GM19463 (cell line): ENCODE results near the gene PAPOLA.

ENCODE experiments used
- ATAC-seq: cut with Tn5 transposase; IDR thresholded peaks from one replicate; pipeline ENCODE4 v1.9.1; 2021; ENCODE audit warnings: mild to moderate bottlenecking, moderate library complexity; ENCODE audit not compliant: unreplicated experiment

The PAPOLA gene

DNA sequence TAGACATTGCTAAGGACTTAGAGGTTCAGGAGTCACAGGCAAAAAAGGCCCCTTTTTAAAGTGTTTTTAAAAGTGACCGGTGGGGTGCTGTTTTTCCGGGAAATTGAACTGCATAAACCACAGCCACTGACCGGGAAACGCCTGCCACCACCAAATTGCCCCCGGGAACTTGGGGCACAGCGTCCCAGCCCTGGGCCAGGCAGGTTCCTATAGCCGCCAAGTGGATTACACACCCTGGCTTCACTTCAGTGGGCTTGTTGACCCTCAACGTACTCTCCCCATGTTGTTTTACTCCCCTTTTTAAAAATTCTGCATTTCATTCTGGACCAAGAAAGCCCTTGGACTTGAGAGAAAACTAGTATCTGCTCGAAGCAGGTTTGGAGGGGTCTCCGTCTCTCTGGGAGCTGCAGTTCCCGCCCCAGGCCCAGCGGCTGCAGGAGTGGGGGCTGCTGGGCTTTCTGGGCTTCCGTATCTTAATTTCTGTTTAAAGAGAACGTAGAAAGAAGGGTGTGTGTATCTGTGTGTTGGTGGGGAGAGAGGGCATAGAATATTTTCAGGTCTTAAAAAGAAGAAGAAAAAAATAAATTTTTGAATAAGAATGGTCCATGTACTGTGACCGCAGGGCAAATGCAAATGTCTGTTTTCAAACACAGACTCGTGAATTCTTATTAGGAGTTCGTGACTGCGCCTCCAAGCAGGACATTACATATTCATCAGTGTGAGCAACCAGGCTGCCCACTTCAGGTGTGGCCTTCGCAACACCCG lies 82.9 kb downstream of the PAPOLA start:
- ATAC-seq: no peak

DNA sequence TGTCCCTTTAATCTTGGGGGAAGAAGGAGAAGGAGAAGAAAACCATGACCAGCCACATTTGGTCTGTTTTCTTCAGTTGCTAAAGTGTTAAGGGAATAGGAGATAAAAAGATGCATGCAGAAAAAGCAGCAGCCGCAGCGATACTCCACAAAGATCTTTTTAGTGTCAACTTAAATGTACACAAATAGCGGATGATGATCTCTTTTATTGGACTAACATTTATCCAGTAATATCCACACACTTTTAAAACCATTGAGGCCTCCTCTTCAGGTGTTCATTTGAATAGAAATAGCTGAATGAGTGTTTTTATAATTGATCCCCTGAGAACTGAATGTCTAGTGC lies 83.5 kb downstream of the PAPOLA start:
- ATAC-seq: no peak

DNA sequence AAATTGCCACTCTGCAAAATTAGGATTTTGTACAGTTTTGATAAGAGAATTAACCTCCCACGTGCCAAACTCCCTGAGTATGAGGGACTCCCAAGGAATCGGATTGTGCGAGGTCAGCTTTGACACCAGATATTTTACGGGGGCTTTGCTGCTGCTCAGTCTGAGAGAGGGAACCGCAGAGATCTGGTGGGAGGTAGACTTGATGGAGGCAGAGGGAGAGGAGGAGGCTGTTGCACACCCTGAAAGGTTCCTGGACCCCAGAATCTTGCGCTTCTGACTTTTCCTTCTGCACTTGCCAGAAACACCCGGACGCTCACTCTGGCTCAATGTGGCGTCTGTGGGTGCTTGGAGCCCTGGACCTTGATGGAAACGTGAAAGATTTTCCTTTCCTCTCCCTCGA lies 83.9 kb downstream of the PAPOLA start:
- no peak for ATAC-seq

DNA sequence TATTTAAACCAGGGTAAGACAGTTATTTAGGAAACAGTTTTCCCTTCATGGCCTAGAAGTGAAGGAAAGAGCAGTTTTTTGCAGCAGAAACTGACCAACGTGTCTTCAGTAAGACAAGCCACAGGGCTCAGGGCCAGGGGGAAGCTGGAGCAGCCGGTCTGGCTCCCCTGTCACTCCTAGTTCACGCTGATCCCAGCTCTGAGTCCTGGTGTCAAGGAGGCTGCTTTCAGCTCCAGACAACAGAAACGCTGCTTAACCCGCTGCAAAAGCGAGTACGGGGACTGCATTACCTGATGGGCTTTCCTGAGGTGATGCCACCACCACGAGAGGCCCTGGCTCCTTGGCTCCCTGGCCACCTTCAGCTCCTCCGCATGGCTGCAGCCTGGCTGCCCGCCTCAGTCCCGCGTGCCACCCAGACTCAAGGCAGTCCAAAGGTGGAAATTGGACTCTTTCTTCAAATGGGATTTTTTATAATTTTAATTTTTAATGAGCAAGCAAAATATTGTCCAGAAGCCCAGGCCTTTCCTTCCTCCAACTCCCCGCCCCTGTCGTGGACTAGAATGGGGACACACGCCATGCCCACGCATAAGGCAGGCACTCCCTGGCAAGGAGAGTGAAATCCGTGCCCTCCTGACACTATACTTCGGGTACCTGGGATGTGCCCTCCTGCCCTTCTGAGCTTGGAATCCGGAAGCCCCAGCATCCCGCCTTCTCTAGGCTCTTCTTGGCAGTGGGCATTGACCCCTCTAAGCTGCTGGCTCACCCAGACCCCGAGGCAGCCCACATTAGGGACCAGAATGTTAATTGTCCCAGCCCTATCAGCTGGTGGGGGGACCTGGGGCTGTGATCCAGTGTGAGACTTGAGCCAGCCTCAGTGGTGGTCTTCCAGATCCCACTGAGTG lies 85.0 kb downstream of the PAPOLA start:
- ATAC-seq: no peak

DNA sequence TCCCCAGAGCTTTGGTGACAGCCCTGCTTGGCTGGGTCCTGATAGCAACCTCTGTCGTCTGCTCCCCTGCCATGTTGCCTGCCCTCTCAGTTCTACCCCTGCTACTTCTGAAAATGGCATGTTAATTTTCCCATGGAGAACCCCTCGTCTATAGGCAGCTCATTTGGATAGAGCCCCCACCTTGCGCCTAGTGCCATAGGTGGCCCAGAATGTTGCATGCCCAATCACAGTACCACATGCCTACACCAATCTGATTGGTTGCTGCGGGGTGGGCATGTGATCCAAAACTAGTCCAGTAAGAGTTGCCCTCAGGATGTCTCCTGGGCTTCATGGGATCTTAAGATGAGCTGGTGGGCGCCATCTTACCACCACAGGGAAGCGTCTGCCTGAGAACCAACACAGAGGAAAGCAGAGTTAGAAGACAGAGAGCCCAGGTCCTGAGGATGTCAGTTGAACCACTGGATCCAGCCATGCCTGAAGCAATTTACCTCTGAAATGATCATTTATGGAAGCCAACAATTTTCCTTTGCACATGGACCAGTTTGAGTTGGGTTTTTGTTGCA lies 85.7 kb downstream of the PAPOLA start:
- no peak for ATAC-seq

DNA sequence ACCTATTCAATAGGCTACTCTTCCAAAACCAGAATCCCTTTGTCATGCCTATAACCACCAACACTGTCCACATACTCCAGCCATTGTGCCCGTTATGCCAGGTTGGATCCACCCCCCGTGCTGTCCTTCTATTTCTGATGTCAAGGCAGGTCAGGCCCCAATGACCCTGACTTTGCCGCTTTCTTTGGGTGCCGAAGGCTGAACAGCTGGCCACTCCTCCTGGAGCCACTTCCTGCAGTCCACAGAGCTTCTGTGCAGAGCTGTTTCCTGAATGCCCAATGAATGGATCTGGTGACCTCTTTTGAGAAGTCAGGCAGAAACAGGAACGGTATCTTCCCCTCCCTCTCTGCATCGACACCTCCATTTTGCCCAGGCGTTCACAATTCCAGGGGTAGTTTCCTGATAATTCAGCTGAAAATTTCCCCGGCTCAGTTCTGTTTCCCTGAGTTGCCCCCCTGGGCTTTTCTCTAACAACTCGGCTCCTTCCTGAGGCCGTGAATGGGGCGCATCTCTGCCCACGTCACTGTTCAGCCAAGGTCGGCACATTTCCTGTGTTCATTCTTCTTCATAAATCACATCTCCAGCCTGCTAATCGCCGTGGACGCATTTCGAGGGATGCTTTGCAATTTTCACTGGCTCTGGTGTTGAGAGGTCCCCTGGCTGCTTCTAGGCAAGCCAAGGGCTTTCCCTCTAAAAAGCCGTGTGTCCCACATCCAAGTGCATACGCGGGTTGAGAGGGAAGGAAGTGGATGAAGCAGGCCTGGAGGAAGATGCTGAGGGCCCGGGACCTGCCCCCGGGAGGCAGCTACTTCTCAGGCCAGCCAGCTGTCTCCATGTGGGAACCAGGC lies 86.5 kb downstream of the PAPOLA start:
- no peak for ATAC-seq

DNA sequence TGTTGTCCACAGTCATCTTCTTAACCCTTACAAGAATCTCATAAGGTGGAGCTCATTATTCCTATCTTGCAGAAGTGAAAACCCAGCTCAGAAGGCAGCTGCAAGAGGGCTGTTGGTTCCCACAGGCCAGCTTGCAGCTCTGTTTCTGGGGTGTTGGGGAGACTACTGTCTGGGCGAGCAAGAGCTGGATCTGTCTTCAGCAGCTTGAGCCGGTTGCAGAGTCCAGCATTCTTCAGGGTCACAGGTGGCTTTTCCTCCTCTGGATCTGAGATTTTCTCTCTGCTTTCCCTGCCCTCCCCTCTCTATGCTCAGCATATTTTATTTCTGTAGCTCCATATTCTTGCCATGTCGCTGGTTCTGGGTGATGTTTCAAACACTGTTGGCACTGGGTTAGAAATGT lies 87.4 kb downstream of the PAPOLA start:
- ATAC-seq: no peak

DNA sequence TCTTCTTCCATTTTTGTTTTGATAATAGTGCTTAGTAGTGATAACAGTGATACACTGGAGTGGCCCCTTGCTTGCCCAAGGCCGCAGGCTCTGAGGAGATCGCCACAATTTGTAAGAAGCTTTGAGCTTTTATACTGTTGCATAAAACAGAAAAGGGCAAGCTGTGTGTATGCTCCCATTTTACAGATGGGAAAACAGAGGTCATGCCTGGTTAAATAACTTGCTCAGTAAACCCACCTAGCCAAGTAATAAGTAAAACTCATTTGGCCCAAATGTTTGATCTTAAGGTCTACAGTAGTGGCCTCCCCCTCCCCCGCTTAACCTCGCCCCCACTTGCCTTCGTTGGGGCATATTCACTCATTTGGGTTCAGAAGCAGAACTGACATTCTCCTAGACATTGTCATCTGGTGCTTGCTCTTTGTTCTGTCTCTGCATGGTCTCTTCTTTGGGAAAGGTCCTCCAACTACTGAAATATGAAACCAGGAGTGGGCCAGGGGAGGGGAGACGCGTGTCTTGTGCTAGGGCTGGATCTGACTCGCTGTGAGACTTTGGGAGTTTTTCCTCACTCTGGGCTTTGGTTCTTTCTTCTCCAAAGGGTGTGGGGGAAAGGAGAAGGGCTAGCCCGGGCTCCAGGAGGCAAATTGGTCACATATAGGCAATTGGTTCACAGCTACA lies 88.1 kb downstream of the PAPOLA start:
- ATAC-seq: no peak

DNA sequence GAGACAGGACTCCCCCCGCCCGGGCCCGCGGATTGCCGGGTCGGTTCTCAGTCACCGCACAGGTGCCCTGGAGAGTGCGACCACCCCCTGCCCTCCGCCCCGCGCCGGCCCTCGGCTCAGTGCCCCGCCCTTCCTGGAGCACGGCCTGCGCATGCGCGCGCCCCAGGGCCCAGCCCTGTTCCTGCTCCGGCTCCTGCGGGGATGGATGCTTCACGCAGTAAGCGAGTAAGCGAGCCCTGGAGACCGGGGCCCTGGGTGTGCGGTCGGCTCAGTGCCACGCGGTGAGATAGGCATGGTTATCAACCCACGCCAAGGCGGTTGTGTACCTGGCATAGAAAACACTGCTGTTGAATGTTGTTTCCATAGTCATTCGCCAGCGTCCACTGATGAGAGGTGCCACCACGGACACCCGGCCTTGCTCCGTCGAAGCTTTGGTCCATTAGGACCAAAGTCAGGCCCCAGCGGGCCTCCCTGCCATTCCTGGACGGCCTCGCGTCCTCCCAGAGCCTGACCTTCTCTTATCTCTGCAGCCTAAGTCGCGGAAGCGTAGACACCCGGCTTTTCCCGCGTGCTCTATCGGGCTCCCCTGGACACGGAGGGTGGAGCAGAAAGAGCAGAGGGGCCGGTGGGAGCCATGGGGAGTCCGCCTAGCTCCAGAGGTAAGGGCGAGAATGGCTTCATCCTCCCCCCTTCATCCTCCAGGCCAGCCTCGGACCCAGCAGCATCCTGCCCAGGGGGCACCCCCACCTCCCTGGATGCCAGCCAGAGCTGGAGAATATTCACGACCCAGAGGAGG lies 90.6 kb downstream of the PAPOLA start:
- ATAC-seq: peak; percentile 87

DNA sequence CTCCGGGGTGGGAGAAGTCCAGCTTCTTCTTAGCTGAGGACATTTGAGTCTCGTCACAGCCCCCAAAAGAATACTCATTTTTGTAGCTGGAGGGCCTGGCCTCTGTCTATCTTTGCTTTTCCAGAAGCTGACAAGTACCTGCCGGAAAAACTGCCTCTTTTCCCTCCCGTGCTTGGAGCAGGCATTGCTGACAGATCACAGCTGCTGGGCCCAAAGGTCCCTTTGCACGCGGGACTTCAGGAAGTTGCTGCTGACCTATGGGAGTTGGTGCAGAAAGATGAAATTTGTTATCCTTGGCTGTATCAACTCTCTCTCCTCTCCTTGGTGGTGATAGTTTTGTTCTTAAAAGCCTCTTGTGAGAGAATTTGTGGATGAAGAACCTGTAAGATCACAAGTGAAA lies 92.8 kb downstream of the PAPOLA start:
- ATAC-seq: no peak

DNA sequence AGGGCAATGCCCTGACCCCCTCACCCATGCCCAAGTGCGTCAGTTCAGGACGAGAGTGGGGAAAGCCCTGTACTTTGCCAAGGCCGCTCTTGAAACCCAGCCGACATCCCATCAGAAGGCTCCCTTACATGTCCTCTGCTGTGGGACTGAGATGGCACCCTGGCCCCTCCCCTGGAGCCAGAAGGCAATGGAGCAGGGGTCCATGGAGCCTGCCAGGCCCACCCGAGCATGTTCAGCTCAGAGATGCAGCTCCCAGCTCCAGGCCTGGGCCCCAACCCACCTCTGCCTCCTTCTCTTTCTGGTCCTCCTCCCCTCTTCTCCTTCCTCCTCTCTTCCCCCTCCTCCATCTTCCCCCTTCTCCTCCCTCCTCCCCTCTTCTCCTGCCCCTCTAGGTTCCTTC lies 95.5 kb downstream of the PAPOLA start:
- no peak for ATAC-seq

DNA sequence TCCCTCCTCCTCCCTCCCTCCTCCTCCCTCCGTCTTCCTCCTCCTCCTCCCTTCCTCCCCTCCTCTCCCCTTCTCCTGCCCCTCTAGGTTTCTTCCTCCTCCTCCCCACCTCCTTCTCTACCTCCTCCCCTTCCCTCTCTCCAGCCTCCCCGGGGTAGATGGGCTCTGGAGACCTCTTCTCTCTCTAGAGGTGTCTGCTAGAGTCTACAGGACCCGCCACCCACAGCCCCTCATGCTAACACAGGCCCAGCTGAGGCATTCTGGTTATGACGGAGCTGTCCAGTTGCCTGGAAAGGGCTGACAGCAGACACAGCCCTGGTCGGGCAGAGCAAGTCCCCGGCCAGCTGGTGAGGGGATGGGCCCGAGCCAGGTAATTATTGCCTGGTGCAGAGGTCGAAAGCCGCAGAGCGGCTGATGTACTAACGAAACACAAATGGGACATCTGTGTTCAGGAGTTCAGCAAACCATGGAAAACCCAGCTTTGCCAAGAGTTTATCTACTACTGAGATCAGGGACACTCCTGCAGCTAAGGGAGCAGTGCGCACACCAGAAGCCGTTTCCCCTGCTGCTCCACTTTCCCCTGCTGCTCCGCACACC lies 96.2 kb downstream of the PAPOLA start:
- no peak for ATAC-seq

DNA sequence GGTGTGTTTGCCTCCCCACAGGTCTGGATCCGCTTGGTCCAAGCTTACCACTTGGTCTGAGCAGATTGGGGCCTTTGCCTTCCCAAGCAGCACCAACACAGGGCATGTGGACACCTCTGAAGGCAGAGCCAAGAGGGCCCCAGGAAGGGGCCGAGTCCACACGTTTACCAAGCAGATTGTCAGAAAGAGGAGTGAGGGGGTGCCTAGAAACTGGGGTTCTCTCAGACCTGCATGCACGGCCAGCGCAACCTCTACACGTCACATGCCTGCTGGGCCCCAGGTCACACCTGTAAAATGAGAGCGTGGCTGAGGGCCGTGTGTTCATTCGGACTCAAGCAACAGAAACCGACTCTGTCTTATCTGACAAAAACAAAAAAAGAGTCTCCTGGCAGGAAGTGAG lies 96.9 kb downstream of the PAPOLA start:
- no peak for ATAC-seq

DNA sequence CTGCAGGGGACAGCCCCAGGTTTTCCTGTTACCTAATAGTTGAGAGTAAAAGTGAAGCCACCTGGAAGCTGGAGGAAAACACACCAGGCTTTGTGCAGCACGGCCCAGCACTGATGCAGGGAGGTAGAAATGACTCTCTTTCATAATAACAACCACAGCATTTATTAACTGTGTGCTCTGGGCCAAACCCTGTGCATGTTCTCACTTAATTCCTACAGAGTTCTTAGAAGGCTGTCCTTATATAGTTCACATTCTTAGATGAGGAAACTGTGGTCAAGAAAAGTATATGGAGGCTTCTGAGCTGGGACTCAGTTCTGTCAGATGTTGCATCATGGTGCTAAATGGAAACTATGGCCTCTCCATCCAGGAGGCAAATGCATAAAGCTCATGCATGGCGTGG lies 100.0 kb downstream of the PAPOLA start:
- no peak for ATAC-seq

DNA sequence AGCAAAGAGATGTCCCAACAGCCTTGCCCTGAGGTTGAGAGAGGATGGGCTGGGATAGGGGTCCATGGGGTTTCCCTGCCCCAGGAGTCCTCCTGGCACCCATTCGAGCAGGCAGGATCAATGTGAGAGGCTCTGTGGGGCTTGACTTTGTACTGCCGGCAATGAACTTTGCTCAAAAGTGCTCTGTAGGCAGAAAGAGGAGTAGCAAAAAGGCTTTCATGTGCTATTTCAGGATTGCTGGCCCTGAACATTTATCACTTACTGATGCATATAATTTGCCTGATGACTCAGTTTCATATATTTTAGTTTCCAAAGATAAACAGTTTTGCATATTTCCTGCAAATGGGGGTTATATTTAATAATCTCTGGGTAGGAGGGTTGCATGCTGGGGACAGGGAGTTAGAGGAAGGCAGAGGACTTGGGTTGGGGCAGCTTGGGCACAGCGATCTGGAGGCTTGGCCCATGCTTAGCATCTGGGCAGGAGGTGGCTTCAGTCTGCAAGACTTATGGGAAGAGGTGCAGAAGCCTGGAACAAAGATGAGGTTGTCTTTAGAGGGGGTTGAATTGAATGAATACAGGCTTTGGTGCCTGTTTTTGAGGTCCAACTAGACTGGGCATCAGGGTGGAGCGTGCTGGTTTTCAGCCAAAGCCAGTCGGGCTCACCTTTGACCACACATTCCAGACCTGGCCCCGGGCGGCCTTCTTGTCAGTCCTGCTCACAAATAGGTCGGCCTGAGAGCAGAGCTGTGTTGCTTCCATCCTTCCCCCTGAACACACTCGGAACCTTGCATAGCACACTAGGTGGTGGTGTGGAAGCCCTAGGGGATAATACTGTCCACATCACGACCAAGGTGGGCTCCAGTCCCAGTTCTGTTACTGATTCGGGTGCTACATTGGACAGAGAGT lies 101.4 kb downstream of the PAPOLA start:
- ATAC-seq: no peak

DNA sequence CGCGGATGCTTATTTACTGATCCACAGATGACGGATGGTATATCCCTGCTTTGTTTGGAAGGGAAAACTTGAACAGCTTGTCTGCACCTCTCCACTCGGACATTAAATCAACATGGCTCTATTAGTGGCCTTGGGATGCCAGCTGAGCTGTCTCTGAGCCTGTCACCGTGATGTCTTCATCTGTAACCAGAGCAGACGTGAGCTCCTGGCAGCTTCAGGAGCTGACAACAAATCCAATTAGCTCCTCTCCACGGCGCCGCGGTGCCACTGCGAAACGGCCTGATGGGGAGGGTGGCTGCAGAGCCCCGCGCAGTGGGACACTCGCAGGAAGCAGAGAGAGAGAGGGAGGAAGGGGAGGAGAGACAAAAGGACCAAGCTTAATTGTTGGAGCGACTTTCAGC lies 112.3 kb downstream of the PAPOLA start:
- no peak for ATAC-seq

DNA sequence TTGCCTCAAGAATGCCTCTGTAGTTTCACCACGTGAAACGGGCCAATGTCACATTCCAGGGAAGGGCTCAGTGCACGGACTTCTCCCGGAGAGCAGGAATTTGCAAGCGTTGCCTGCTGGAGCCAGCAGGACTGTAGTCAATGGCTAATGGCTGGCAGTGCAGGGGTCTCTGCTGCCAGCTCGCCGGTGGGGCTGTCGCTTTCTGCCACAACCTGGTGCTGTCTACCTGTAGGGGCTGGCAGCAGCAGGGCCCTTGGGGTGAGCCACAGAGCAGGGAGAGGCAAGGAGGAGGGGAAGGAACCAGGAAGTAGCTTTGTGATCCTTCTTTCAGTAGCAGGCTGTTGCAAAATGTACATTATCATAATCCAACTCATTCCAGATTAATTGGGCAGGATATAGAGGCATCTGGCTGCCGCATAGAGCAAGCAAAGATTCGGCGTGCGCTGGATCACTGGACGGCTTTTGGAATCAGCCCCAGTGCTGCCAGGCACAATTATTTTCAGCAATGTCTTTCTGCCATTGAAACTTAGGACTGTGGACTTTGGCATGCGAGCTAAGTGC lies 114.1 kb downstream of the PAPOLA start:
- ATAC-seq: no peak
